Dedifferentiated amniotic fluid mesenchymal stem cell (primary cell): ENCODE measurements around the gene RETSAT.

ENCODE experiments used
- DNase-seq: peaks from one replicate; pipeline ENCODE4 v3.0.0-alpha.2; 2016; ENCODE audit errors: extremely low spot score

The RETSAT gene

GRCh38 chr2:85307527-85307897, 46.8 kb downstream of the RETSAT start:
- no peak for DNase-seq

GRCh38 chr2:85303780-85304531, 50.4 kb downstream of the RETSAT start:
- DNase-seq = no peak

- no peak for DNase-seq
Observed at GRCh38 chr2:85302121-85302520, 52.2 kb downstream of the RETSAT start.
